Fibroblast of pulmonary artery (primary cell): ENCODE measurements around the gene EIF2B1.
"Not testable (repeated sequence)": the region's sequence is repeated elsewhere in the genome, so short reads cannot be mapped to it uniquely, and the experiment has no call there.

Source experiments
- DNase-seq: peaks from one replicate; pipeline ENCODE4 v3.0.0-alpha.2; 2010; ENCODE audit warnings: low read depth
- H3K4me3 ChIP-seq: replicated peaks from 2 replicates; pipeline ENCODE4 v1.5.1; 2011; ENCODE audit warnings: low read depth, mild to moderate bottlenecking, control low read depth, low read length, moderate library complexity
- CTCF ChIP-seq: IDR thresholded peaks from 2 replicates; pipeline ENCODE4 v1.5.1; 2011; ENCODE audit warnings: mild to moderate bottlenecking, control low read depth, low read length, inconsistent platforms; ENCODE audit errors: missing control alignments

EIF2B1 gene

GRCh38 chr12:123597100-123597499 is 36.4 kb downstream of the EIF2B1 start:
- DNase-seq: no peak
- no peak overlapping the region for H3K4me3 ChIP-seq
- no peak for TF ChIP-seq CTCF

- TF ChIP-seq CTCF: no peak
- no peak overlapping the region for H3K4me3 ChIP-seq
- no peak for DNase-seq
Observed at GRCh38 chr12:123595729-123596128, 37.8 kb downstream of the EIF2B1 start.

- no peak for TF ChIP-seq CTCF
- H3K4me3 ChIP-seq: no peak overlapping the region
- DNase-seq: peak; percentile 92
Observed at GRCh38 chr12:123591702-123592481, 41.6 kb downstream of the EIF2B1 start.

- no peak for TF ChIP-seq CTCF
- H3K4me3 ChIP-seq: no peak overlapping the region
- DNase-seq: no peak
Observed at GRCh38 chr12:123580772-123581171, 52.7 kb downstream of the EIF2B1 start.

- DNase-seq, H3K4me3 ChIP-seq: not testable (repeated sequence)
Observed at GRCh38 chr12:123578829-123579228, 54.7 kb downstream of the EIF2B1 start.

GRCh38 chr12:123578243-123578642 is 55.2 kb downstream of the EIF2B1 start:
- no peak for TF ChIP-seq CTCF
- no peak overlapping the region for H3K4me3 ChIP-seq

GRCh38 chr12:123576611-123577010 is 56.9 kb downstream of the EIF2B1 start:
- no peak for DNase-seq
- no peak for TF ChIP-seq CTCF
- no peak overlapping the region for H3K4me3 ChIP-seq

More at GRCh38 chr12:123578243-123578642, 55.2 kb downstream of the EIF2B1 start:
- no peak for DNase-seq
